B cell (primary cell): Measurements from ENCODE around the gene ST6GAL1. TPM values are rescaled to one million over a fixed set of nuclear protein-coding genes. Genes with fewer than 3 reads are reported as not detected.

Experiments used
- ATAC-seq: fragments of 200-7000 bp; cut with Tn5 transposase; one replicate; pipeline ENCODE4 v1.10.0; 2021; ENCODE audit warnings: low read depth, mild to moderate bottlenecking, moderate number of reproducible peaks, moderate library complexity
- CTCF ChIA-PET: fragments of 350-600 bp; sonication (Branson Sonifier 250); formaldehyde crosslinking; loops from one replicate; lab custom pipeline; 2021; ENCODE audit warnings: antibody characterized with exemption, inconsistent platforms; lab: Charles Lee
- POLR2A ChIA-PET: fragments of 350-600 bp; sonication (Branson Sonifier 250); formaldehyde crosslinking; loops from one replicate; lab custom pipeline; 2021; ENCODE audit warnings: antibody characterized with exemption; lab: Charles Lee
- DNase-seq: peaks from one replicate; pipeline ENCODE4 v3.0.0; 2013
- H2AFZ ChIP-seq: 2 replicates; pipeline ENCODE4 v1.6.1; 2012; ENCODE audit warnings: mild to moderate bottlenecking, low read depth, low read length; ENCODE audit not compliant: insufficient read depth, poor library complexity, severe bottlenecking
- H3K27ac ChIP-seq, 2 donors: 1 replicate in 1 of 2; 2 replicates in 1 of 2; pipeline ENCODE4 v1.5.1; 2012 to 2013; ENCODE audit warnings: low read length in 2 of 2, mild to moderate bottlenecking in 2 of 2, moderate library complexity in 1 of 2
- H3K27me3 ChIP-seq, 4 experiments: fragments of 200-600 bp in 1 of 4; sonication (generic) in 1 of 4; replicated peaks in 1 of 4; 1 replicate in 2 of 4; 2 replicates in 2 of 4; pipeline versions ENCODE4 v1.6.1 to v1.7.0; 2013 to 2016; ENCODE audit warnings: low read length in 3 of 4, mild to moderate bottlenecking in 2 of 4, mixed read lengths in 1 of 4, moderate library complexity in 1 of 4; ENCODE audit not compliant: insufficient read depth in 4 of 4, control insufficient read depth in 3 of 4; ENCODE audit errors: control extremely low read depth in 1 of 4
- H3K36me3 ChIP-seq, 2 experiments: replicated peaks in 1 of 2; 1 replicate in 1 of 2; 2 replicates in 1 of 2; pipeline versions ENCODE4 v1.6.1 to v1.7.1; 2013; ENCODE audit warnings: low read length in 1 of 2; ENCODE audit not compliant: insufficient read depth in 2 of 2, control insufficient read depth in 1 of 2; ENCODE audit errors: control extremely low read depth in 1 of 2, extremely low read depth in 1 of 2
- H3K4me1 ChIP-seq, 2 donors: fragments of 200-600 bp in 1 of 2; sonication (generic) in 1 of 2; 1 replicate in 1 of 2; 2 replicates in 1 of 2; pipeline versions ENCODE4 v1.5.1 to v1.6.1; 2013 to 2017; ENCODE audit warnings: low read length in 2 of 2; ENCODE audit not compliant: control insufficient read depth in 2 of 2, insufficient read depth in 2 of 2
- H3K4me2 ChIP-seq: replicated peaks from 2 replicates; pipeline ENCODE3; 2012; ENCODE audit warnings: mild to moderate bottlenecking, low read depth, low read length; ENCODE audit not compliant: poor library complexity, severe bottlenecking
- H3K4me3 ChIP-seq, 5 experiments: fragments of 200-600 bp in 1 of 5; sonication (generic) in 1 of 5; 1 replicate in 3 of 5; 2 replicates in 2 of 5; pipeline versions ENCODE4 v1.5.1 to v1.7.0; 2011 to 2016; ENCODE audit warnings: low read length in 4 of 5, mild to moderate bottlenecking in 4 of 5, low read depth in 2 of 5, control low read depth in 1 of 5, moderate library complexity in 1 of 5; ENCODE audit not compliant: insufficient read depth in 1 of 5; ENCODE audit errors: control extremely low read depth in 1 of 5, extremely low read depth in 1 of 5
- H3K79me2 ChIP-seq: fragments of 200-600 bp; sonication (generic); one replicate; pipeline ENCODE4 v1.6.0; 2016; ENCODE audit warnings: low read length; ENCODE audit not compliant: control insufficient read depth, insufficient read depth
- H3K9ac ChIP-seq: fragments of 200-600 bp; sonication (generic); 2 replicates; pipeline ENCODE4 v1.6.1; 2017; ENCODE audit warnings: mild to moderate bottlenecking, low read length, moderate library complexity
- H3K9me3 ChIP-seq, 3 donors: one replicate each; pipeline versions ENCODE4 v1.6.1 to v1.7.1; 2013; ENCODE audit warnings: low read length in 2 of 3; ENCODE audit not compliant: control insufficient read depth in 2 of 3, insufficient read depth in 1 of 3; ENCODE audit errors: control extremely low read depth in 1 of 3
- H4K20me1 ChIP-seq: 2 replicates; pipeline ENCODE4 v1.6.0; 2012; ENCODE audit warnings: mild to moderate bottlenecking, low read length; ENCODE audit not compliant: insufficient read depth, control insufficient read depth, poor library complexity, severe bottlenecking
- H3K27ac Mint-ChIP-seq: one replicate; pipeline ENCODE4 v1.8.0; 2021; ENCODE audit warnings: mixed read lengths
- H3K27me3 Mint-ChIP-seq: one replicate; pipeline ENCODE4 v1.8.0; 2021; ENCODE audit warnings: mixed read lengths
- H3K4me1 Mint-ChIP-seq: one replicate; pipeline ENCODE4 v1.8.0; 2021; ENCODE audit warnings: mixed read lengths
- H3K4me3 Mint-ChIP-seq: one replicate; pipeline ENCODE4 v1.8.0; 2021; ENCODE audit warnings: mixed read lengths
- H3K9me3 Mint-ChIP-seq: one replicate; pipeline ENCODE4 v1.8.0; 2022; ENCODE audit warnings: mixed read lengths; ENCODE audit not compliant: insufficient read depth
- CTCF ChIP-seq: fragments of 200-600 bp; IDR thresholded peaks from one replicate; pipeline ENCODE4 v1.8.0; 2022; ENCODE audit warnings: antibody characterized with exemption, mild to moderate bottlenecking
- EZH2 ChIP-seq: IDR thresholded peaks from 2 replicates; pipeline ENCODE4 v1.6.1; 2012; ENCODE audit warnings: borderline replicate concordance, low read depth, mild to moderate bottlenecking, moderate library complexity, low read length; ENCODE audit not compliant: insufficient read depth, poor library complexity, severe bottlenecking
- WGBS: methylation state at CpG from one replicate; pipeline ENCODE4 v1.1.5; 2013; ENCODE audit warnings: missing lambda C conversion rate; ENCODE audit not compliant: insufficient coverage; 5-methylcytosine and 5-hydroxymethylcytosine counted together
- intact Hi-C: fragments of 100-400 bp; cut with micrococcal nuclease; formaldehyde crosslinking; loops from one replicate; pipeline ENCODE4 v1.10.0; 2022
- polyA plus RNA-seq: library from polyadenylated mRNA; depleted of rRNA; stranded (reverse); fragments of >200 nt; gene quantifications from 2 replicates; pipeline ENCODE4 v1.2.3, GENCODE V29; 2012
- total RNA-seq, 2 donors: library from RNA; stranded (reverse); fragments of 120-200 nt in 1 of 2; gene quantifications; 1 replicate in 1 of 2; 2 replicates in 1 of 2; pipeline versions ENCODE4 v1.2.3 to v1.2.4, GENCODE V29; 2013 to 2022

Gene ST6GAL1
- total and polyA plus RNA-seq, 2 donors (not counting 1 experiment from before 2014, with no cell fraction given), result 174 to 563 TPM

GRCh38 chr3:187031934-187032333, 101.6 kb downstream of the ST6GAL1 start:
- H3K4me1 ChIP-seq, result peaks cover 61 to 66% of the 10 kb centered on the region in 2 donors
- peaks cover 25% of the 10 kb centered on the region for H4K20me1 ChIP-seq
- H3K9ac ChIP-seq, result peak overlapping the region; percentile 43
- H3K27ac Mint-ChIP-seq, result peak overlapping the region; percentile 84
- H3K27me3 ChIP-seq, result no peaks in the 10 kb centered on the region
- intact Hi-C loops, result loop anchor here (1.0 to 5.0 kb wide), 4 partner anchors 9 to 35 kb away; no protein-coding TSS in a partner anchor
- peaks cover 5 to 65% of the 10 kb centered on the region in 2 experiments for H3K36me3 ChIP-seq
- ChIA-PET POLR2A (interaction anchor here (0.6 to 1.4 kb wide), 6 partner anchors 12 to 248 kb away, joined by 3 to 5 read pairs (median 3); partner anchors contain the start of gene EIF4A2), CTCF (interaction anchor here (1.0 to 3.2 kb wide), 11 partner anchors 10 to 182 kb away, joined by 3 to 22 read pairs (median 6); no protein-coding TSS in a partner anchor)
- H3K9me3 ChIP-seq, result peaks cover 0 to 3% (median 0%) of the 10 kb centered on the region in 3 donors
- peaks cover 86% of the 10 kb centered on the region for H3K4me1 Mint-ChIP-seq
- no peaks in the 10 kb centered on the region for H3K27me3 Mint-ChIP-seq
- no peak for DNase-seq
- H2AFZ ChIP-seq, result no peak overlapping the region
- peak overlapping the region in 2 of 5 experiments; percentile 5 to 20 for H3K4me3 ChIP-seq
- no peak for TF ChIP-seq CTCF
- no peak for TF ChIP-seq EZH2
- peaks cover 97% of the 10 kb centered on the region for H3K79me2 ChIP-seq
- H3K9me3 Mint-ChIP-seq, result no peaks in the 10 kb centered on the region
- peak overlapping the region; percentile 72 to 84 for H3K27ac ChIP-seq
- peak overlapping the region; percentile 57 for H3K4me2 ChIP-seq
- H3K4me3 Mint-ChIP-seq, result peak overlapping the region; percentile 80
- ATAC-seq, result no peak

- no peaks in the 10 kb centered on the region for H3K27me3 Mint-ChIP-seq
- peaks cover 96% of the 10 kb centered on the region for H3K79me2 ChIP-seq
- H3K4me3 Mint-ChIP-seq, result no peak overlapping the region
- peaks cover 5 to 72% of the 10 kb centered on the region in 2 experiments for H3K36me3 ChIP-seq
- H3K4me3 ChIP-seq, result no peak overlapping the region
- no peak overlapping the region for H3K9ac ChIP-seq
- H3K4me2 ChIP-seq, result no peak overlapping the region
- H2AFZ ChIP-seq, result no peak overlapping the region
- DNase-seq, result no peak
- peak overlapping the region in 1 of 2 donors; percentile 31 for H3K27ac ChIP-seq
- intact Hi-C loops, result no loop called here
- peaks cover 78% of the 10 kb centered on the region for H3K4me1 Mint-ChIP-seq
- H4K20me1 ChIP-seq, result peaks cover 18% of the 10 kb centered on the region
- no peaks in the 10 kb centered on the region for H3K9me3 Mint-ChIP-seq
- CTCF ChIA-PET, result no interaction called here
- H3K9me3 ChIP-seq, result peaks cover 0 to 3% (median 0%) of the 10 kb centered on the region in 3 donors
- no peak for TF ChIP-seq EZH2
- no peak for TF ChIP-seq CTCF
- peaks cover 52 to 53% of the 10 kb centered on the region in 2 donors for H3K4me1 ChIP-seq
- ATAC-seq, result no peak
- H3K27me3 ChIP-seq, result no peaks in the 10 kb centered on the region
- POLR2A ChIA-PET, result no interaction called here
- WGBS, result 100% methylated on average over 1 of the region's 1 CpG
- H3K27ac Mint-ChIP-seq, result no peak overlapping the region
Measured at GRCh38 chr3:187036394-187036793, 106.1 kb downstream of the ST6GAL1 start.
